LNCAP (cell line): ENCODE results near the gene GPR34.

ENCODE experiments used
- TF ChIP-seq, protein P1 (sequence below): fragments of 450-650 bp; IDR thresholded peaks from 2 replicates; pipeline ENCODE4 v1.5.1; 2017; ENCODE audit warnings: mild to moderate bottlenecking

The GPR34 gene, protein sequence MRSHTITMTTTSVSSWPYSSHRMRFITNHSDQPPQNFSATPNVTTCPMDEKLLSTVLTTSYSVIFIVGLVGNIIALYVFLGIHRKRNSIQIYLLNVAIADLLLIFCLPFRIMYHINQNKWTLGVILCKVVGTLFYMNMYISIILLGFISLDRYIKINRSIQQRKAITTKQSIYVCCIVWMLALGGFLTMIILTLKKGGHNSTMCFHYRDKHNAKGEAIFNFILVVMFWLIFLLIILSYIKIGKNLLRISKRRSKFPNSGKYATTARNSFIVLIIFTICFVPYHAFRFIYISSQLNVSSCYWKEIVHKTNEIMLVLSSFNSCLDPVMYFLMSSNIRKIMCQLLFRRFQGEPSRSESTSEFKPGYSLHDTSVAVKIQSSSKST

DNA sequence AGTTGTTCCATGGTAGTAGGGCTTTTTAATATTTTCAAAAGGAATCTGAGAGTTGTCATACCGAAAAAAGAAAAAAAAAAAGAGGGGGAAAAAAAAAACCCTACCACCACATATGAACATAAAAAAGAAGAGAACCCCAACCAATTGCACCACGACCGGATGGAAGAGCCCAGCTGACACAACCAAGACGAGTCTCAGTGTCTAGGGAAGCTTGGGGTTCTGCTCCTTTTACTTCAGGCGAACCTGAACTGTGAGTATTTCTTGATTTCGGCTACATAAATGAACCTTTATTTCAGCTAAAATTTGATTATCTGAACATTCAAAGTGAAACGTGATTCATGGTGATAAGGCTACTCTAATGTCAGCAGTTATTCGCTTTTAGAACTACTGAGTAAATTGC is at the start of gene GPR34:
Gene GPR34, plus strand, starts transcription at position 139 of the 400 bp plus-strand sequence. CDS start 6,661 bp downstream, outside the sequence.
- TF ChIP-seq, protein P1, sequence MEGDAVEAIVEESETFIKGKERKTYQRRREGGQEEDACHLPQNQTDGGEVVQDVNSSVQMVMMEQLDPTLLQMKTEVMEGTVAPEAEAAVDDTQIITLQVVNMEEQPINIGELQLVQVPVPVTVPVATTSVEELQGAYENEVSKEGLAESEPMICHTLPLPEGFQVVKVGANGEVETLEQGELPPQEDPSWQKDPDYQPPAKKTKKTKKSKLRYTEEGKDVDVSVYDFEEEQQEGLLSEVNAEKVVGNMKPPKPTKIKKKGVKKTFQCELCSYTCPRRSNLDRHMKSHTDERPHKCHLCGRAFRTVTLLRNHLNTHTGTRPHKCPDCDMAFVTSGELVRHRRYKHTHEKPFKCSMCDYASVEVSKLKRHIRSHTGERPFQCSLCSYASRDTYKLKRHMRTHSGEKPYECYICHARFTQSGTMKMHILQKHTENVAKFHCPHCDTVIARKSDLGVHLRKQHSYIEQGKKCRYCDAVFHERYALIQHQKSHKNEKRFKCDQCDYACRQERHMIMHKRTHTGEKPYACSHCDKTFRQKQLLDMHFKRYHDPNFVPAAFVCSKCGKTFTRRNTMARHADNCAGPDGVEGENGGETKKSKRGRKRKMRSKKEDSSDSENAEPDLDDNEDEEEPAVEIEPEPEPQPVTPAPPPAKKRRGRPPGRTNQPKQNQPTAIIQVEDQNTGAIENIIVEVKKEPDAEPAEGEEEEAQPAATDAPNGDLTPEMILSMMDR, result no peak

DNA sequence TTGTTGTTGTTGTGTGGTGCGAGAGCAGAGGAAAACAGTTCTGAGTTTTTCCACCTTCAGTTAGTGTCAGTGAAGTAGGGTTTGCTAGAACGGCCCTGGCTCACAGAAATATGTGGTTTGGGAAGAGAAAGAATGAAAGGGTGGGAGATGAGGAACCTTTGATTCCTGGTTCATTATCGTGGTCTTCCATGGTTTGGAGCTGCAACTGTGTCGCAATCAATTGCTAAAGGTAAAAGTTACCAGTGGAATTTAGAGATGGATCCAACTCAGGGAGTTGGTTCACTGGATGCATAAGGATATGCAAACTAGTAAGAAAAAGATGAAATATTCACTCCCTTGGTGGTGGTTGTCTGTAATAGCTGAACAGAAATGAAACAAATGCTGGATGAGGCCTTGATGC is 35.6 kb upstream of the GPR34 start:
- TF ChIP-seq, protein P1, result no peak

DNA sequence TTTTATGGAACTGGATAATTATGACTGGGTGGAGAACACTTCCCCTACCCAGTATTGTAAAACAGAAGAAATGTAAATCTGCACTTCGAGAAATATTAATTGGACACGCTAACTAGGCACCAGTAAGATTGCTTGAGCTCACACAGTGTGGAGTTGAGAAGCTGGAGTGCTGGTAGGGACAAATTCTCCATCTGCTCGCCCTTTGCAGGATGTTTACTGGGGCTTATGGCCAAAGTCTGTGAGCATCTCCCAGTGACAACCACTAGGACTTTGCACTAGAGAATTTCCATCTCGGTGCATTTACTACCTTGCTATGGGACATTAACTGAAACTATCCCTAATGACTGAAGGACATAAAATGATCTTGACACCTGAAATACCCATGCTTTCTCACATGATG is 33.7 kb upstream of the GPR34 start:
- TF ChIP-seq, protein P1, result no peak

DNA sequence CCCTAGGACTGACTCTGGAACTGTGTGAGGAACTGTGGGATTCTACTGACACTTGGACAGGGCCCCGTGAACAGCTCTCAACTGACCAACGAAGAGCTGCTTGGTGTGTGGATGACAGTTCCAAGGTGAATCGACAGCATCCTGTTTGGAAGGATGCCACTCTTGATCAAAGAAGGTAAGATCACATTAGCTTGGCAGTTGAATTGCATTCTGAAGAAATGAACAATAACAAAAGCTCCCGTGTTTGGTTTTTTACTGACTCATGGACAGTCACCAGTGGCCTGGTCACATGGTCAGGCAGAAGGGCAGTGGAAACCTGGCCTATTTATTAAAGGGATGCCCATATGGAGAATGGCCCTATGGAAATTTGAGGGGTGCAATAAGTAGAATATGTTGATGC is 33.1 kb upstream of the GPR34 start:
- TF ChIP-seq, protein P1, result no peak

DNA sequence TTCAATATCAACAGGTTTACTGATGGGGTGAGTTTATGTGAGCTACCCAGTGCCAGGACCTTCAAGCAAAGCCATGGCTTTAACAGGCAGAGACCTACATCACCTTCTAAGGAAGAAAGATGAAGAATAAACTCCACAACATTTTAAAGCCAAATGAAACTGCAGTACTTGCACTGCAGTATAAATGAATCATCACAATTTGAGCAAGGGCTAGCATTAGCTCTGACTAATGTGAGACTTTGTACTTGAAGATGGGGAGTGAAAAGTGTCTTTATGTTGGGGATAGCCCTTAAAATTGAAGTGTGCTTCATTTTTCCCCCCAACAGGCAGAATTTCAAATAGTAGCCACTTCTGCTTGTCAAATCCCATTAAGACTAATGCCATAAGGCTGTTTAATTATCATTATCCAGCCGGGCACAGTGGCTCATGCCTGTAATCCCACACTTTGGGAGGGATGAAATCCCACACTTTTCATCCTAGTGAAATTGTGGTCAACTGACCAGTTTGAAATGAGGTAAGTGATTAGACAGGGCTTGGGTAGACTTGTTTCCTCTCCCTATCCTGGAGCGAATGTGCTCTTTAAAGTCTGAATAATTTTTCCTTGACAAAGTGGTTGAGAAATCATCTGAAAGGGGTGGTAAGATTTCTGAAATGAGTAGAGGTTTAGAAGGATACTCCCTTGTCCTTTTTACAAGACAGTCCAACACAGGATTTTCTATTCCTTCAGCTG is 27.2 kb upstream of the GPR34 start:
- TF ChIP-seq, protein P1, result no peak

DNA sequence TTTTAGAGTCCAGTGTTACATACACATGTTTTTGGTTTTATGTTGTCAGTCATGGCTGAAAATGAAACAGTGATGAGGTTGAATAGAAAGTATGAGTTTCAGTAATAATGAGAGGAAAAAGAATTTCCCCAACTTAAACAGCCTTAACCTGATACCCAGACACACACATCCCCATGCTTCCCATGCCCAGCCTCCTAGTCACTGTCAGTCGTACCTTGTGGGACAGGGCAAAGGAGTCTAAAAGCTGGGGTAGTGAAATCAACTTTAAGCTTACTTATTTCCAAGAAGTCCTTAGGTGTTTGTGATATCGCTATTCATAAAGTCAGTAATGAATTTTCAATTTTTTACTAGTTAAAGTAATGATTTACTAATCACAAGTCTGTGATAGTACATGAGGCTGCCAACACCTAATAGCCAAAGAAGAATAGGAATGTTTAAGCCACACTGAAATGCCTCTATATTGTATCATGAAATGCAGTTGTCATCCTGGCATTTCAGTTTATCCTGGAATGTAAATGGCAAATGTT is 24.3 kb upstream of the GPR34 start:
- TF ChIP-seq, protein P1, result no peak

DNA sequence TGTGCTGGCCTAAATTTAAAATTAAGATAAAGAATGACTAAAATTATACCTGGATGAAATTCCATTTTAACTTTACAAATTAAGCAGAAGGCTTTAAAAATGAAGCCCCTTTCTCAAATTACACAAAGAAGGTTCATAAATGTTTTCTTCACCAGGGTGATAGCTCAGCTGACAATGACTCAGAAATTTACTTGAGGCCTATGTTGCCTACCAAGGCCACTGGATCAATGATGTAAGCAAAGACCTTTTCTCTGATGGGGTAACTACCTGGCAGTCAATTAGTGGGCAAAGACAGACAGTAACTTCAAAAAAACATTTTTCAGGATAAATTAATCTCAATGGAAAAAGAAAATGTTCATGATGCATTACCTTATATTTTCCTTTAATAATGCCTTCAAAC is 23.9 kb upstream of the GPR34 start:
- TF ChIP-seq, protein P1, result no peak
